B cell (primary cell): ENCODE results near the gene RBMS3. TPM values are rescaled to one million over a fixed set of nuclear protein-coding genes. Genes with fewer than 3 reads are reported as not detected.

Experiments
- ATAC-seq: fragments of 200-7000 bp; cut with Tn5 transposase; one replicate; pipeline ENCODE4 v1.10.0; 2021; ENCODE audit warnings: low read depth, mild to moderate bottlenecking, moderate number of reproducible peaks, moderate library complexity
- CTCF ChIA-PET: fragments of 350-600 bp; sonication (Branson Sonifier 250); formaldehyde crosslinking; loops from one replicate; lab custom pipeline; 2021; ENCODE audit warnings: antibody characterized with exemption, inconsistent platforms; lab: Charles Lee
- POLR2A ChIA-PET: fragments of 350-600 bp; sonication (Branson Sonifier 250); formaldehyde crosslinking; loops from one replicate; lab custom pipeline; 2021; ENCODE audit warnings: antibody characterized with exemption; lab: Charles Lee
- DNase-seq: peaks from one replicate; pipeline ENCODE4 v3.0.0; 2013
- H2AFZ ChIP-seq: 2 replicates; pipeline ENCODE4 v1.6.1; 2012; ENCODE audit warnings: mild to moderate bottlenecking, low read depth, low read length; ENCODE audit not compliant: insufficient read depth, poor library complexity, severe bottlenecking
- H3K27ac ChIP-seq, 2 donors: 1 replicate in 1 of 2; 2 replicates in 1 of 2; pipeline ENCODE4 v1.5.1; 2012 to 2013; ENCODE audit warnings: low read length in 2 of 2, mild to moderate bottlenecking in 2 of 2, moderate library complexity in 1 of 2
- H3K27me3 ChIP-seq, 4 experiments: fragments of 200-600 bp in 1 of 4; sonication (generic) in 1 of 4; replicated peaks in 1 of 4; 1 replicate in 2 of 4; 2 replicates in 2 of 4; pipeline versions ENCODE4 v1.6.1 to v1.7.0; 2013 to 2016; ENCODE audit warnings: low read length in 3 of 4, mild to moderate bottlenecking in 2 of 4, mixed read lengths in 1 of 4, moderate library complexity in 1 of 4; ENCODE audit not compliant: insufficient read depth in 4 of 4, control insufficient read depth in 3 of 4; ENCODE audit errors: control extremely low read depth in 1 of 4
- H3K36me3 ChIP-seq, 2 experiments: replicated peaks in 1 of 2; 1 replicate in 1 of 2; 2 replicates in 1 of 2; pipeline versions ENCODE4 v1.6.1 to v1.7.1; 2013; ENCODE audit warnings: low read length in 1 of 2; ENCODE audit not compliant: insufficient read depth in 2 of 2, control insufficient read depth in 1 of 2; ENCODE audit errors: control extremely low read depth in 1 of 2, extremely low read depth in 1 of 2
- H3K4me1 ChIP-seq, 2 donors: fragments of 200-600 bp in 1 of 2; sonication (generic) in 1 of 2; 1 replicate in 1 of 2; 2 replicates in 1 of 2; pipeline versions ENCODE4 v1.5.1 to v1.6.1; 2013 to 2017; ENCODE audit warnings: low read length in 2 of 2; ENCODE audit not compliant: control insufficient read depth in 2 of 2, insufficient read depth in 2 of 2
- H3K4me2 ChIP-seq: replicated peaks from 2 replicates; pipeline ENCODE3; 2012; ENCODE audit warnings: mild to moderate bottlenecking, low read depth, low read length; ENCODE audit not compliant: poor library complexity, severe bottlenecking
- H3K4me3 ChIP-seq, 5 experiments: fragments of 200-600 bp in 1 of 5; sonication (generic) in 1 of 5; 1 replicate in 3 of 5; 2 replicates in 2 of 5; pipeline versions ENCODE4 v1.5.1 to v1.7.0; 2011 to 2016; ENCODE audit warnings: low read length in 4 of 5, mild to moderate bottlenecking in 4 of 5, low read depth in 2 of 5, control low read depth in 1 of 5, moderate library complexity in 1 of 5; ENCODE audit not compliant: insufficient read depth in 1 of 5; ENCODE audit errors: control extremely low read depth in 1 of 5, extremely low read depth in 1 of 5
- H3K79me2 ChIP-seq: fragments of 200-600 bp; sonication (generic); one replicate; pipeline ENCODE4 v1.6.0; 2016; ENCODE audit warnings: low read length; ENCODE audit not compliant: control insufficient read depth, insufficient read depth
- H3K9ac ChIP-seq: fragments of 200-600 bp; sonication (generic); 2 replicates; pipeline ENCODE4 v1.6.1; 2017; ENCODE audit warnings: mild to moderate bottlenecking, low read length, moderate library complexity
- H3K9me3 ChIP-seq, 3 donors: one replicate each; pipeline versions ENCODE4 v1.6.1 to v1.7.1; 2013; ENCODE audit warnings: low read length in 2 of 3; ENCODE audit not compliant: control insufficient read depth in 2 of 3, insufficient read depth in 1 of 3; ENCODE audit errors: control extremely low read depth in 1 of 3
- H4K20me1 ChIP-seq: 2 replicates; pipeline ENCODE4 v1.6.0; 2012; ENCODE audit warnings: mild to moderate bottlenecking, low read length; ENCODE audit not compliant: insufficient read depth, control insufficient read depth, poor library complexity, severe bottlenecking
- H3K27ac Mint-ChIP-seq: one replicate; pipeline ENCODE4 v1.8.0; 2021; ENCODE audit warnings: mixed read lengths
- H3K27me3 Mint-ChIP-seq: one replicate; pipeline ENCODE4 v1.8.0; 2021; ENCODE audit warnings: mixed read lengths
- H3K4me1 Mint-ChIP-seq: one replicate; pipeline ENCODE4 v1.8.0; 2021; ENCODE audit warnings: mixed read lengths
- H3K4me3 Mint-ChIP-seq: one replicate; pipeline ENCODE4 v1.8.0; 2021; ENCODE audit warnings: mixed read lengths
- H3K9me3 Mint-ChIP-seq: one replicate; pipeline ENCODE4 v1.8.0; 2022; ENCODE audit warnings: mixed read lengths; ENCODE audit not compliant: insufficient read depth
- EZH2 ChIP-seq: IDR thresholded peaks from 2 replicates; pipeline ENCODE4 v1.6.1; 2012; ENCODE audit warnings: borderline replicate concordance, low read depth, mild to moderate bottlenecking, moderate library complexity, low read length; ENCODE audit not compliant: insufficient read depth, poor library complexity, severe bottlenecking
- WGBS: methylation state at CpG from one replicate; pipeline ENCODE4 v1.1.5; 2013; ENCODE audit warnings: missing lambda C conversion rate; ENCODE audit not compliant: insufficient coverage; 5-methylcytosine and 5-hydroxymethylcytosine counted together
- intact Hi-C: fragments of 100-400 bp; cut with micrococcal nuclease; formaldehyde crosslinking; loops from one replicate; pipeline ENCODE4 v1.10.0; 2022
- polyA plus RNA-seq: library from polyadenylated mRNA; depleted of rRNA; stranded (reverse); fragments of >200 nt; gene quantifications from 2 replicates; pipeline ENCODE4 v1.2.3, GENCODE V29; 2012
- total RNA-seq, 2 donors: library from RNA; stranded (reverse); fragments of 120-200 nt in 1 of 2; gene quantifications; 1 replicate in 1 of 2; 2 replicates in 1 of 2; pipeline versions ENCODE4 v1.2.3 to v1.2.4, GENCODE V29; 2013 to 2022
- TF ChIP-seq, protein P1 (sequence below): fragments of 200-600 bp; IDR thresholded peaks from one replicate; pipeline ENCODE4 v1.8.0; 2022; ENCODE audit warnings: antibody characterized with exemption, mild to moderate bottlenecking

Gene RBMS3
- total and polyA plus RNA-seq, 2 donors (not counting 1 experiment from before 2014, with no cell fraction given) = not detected

DNA sequence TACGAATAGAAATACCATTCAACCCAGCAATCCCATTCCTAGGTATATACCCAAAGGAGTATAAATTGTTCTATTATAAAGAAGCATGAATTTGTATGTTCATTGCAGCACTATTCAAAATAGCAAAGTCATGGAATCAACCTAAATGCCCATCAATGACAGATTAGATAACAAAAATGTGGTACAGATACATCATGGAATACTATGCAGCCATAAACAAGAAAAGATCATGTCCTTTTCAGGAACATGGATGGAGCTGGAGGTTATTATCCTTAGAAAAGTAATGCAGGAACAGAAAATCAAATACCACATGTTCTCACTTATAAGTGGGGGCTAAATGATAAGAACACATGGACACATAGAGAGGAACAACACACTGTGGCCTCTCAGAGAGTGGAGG, 571.9 kb downstream of the RBMS3 start:
- Histone ChIP-seq H3K79me2 (no peaks in the 10 kb centered on the region), H3K27ac (no peak overlapping the region), H4K20me1 (no peaks in the 10 kb centered on the region), H3K9me3 (peaks cover 0 to 5% (median 0%) of the 10 kb centered on the region in 3 donors), H3K9ac (no peak overlapping the region), H2AFZ (no peak overlapping the region), H3K4me3 (no peak overlapping the region), H3K4me2 (no peak overlapping the region), H3K27me3 (no peaks in the 10 kb centered on the region), H3K36me3 (no peaks in the 10 kb centered on the region), H3K4me1 (no peaks in the 10 kb centered on the region)
- H3K4me3 Mint-ChIP-seq = no peak overlapping the region
- intact Hi-C loops = no loop called here
- ChIA-PET CTCF (no interaction called here), POLR2A (no interaction called here)
- no peaks in the 10 kb centered on the region for H3K27me3 Mint-ChIP-seq
- peaks cover 2% of the 10 kb centered on the region for H3K9me3 Mint-ChIP-seq
- H3K4me1 Mint-ChIP-seq = no peaks in the 10 kb centered on the region
- no CpG with 5 or more reads among the region's 1 CpG for WGBS
- no peak for TF ChIP-seq EZH2
- TF ChIP-seq, protein P1, sequence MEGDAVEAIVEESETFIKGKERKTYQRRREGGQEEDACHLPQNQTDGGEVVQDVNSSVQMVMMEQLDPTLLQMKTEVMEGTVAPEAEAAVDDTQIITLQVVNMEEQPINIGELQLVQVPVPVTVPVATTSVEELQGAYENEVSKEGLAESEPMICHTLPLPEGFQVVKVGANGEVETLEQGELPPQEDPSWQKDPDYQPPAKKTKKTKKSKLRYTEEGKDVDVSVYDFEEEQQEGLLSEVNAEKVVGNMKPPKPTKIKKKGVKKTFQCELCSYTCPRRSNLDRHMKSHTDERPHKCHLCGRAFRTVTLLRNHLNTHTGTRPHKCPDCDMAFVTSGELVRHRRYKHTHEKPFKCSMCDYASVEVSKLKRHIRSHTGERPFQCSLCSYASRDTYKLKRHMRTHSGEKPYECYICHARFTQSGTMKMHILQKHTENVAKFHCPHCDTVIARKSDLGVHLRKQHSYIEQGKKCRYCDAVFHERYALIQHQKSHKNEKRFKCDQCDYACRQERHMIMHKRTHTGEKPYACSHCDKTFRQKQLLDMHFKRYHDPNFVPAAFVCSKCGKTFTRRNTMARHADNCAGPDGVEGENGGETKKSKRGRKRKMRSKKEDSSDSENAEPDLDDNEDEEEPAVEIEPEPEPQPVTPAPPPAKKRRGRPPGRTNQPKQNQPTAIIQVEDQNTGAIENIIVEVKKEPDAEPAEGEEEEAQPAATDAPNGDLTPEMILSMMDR = no peak
- DNase-seq (no peak), ATAC-seq (no peak)
- H3K27ac Mint-ChIP-seq = no peak overlapping the region

DNA sequence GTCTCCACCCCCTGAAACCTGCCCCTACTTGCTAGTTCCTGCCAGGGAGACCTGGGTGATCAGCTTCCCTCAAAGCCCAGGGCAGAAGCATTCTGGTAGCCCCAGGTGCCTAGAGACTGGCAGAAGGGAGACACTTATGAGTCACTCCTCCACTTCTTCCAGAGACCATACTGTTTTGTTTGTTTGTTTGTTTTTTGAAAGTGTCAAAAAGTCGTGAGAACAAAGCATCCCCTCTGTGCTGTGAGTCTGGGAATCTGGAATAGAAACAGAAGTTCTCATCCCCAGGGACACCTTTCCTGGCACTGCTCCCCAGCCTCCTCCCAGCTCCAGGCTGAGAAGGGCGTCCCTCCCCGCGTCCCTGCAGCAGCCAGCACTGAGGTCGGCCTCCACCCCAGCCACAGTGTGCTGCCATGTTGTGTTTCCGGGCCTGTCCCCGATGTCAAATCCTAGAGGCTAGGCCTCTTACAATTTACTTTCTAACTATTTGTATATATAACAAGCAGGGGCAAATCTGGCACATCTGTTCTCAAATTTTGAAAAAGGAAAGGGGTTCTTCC, 573.0 kb downstream of the RBMS3 start:
- Histone ChIP-seq H3K79me2 (no peaks in the 10 kb centered on the region), H3K36me3 (no peaks in the 10 kb centered on the region), H4K20me1 (no peaks in the 10 kb centered on the region), H3K9ac (no peak overlapping the region), H3K27ac (no peak overlapping the region), H3K4me2 (no peak overlapping the region), H3K4me3 (no peak overlapping the region), H3K27me3 (no peaks in the 10 kb centered on the region), H3K9me3 (peaks cover 0 to 5% (median 0%) of the 10 kb centered on the region in 3 donors), H2AFZ (no peak overlapping the region), H3K4me1 (no peaks in the 10 kb centered on the region)
- no peak overlapping the region for H3K4me3 Mint-ChIP-seq
- ATAC-seq (no peak), DNase-seq (no peak)
- intact Hi-C loops = no loop called here
- no peak overlapping the region for H3K27ac Mint-ChIP-seq
- 94% methylated on average over 3 of the region's 7 CpGs for WGBS
- H3K9me3 Mint-ChIP-seq = peaks cover 2% of the 10 kb centered on the region
- CTCF ChIA-PET = no interaction called here
- POLR2A ChIA-PET = no interaction called here
- TF ChIP-seq, protein P1 = no peak
- no peak for TF ChIP-seq EZH2
- H3K27me3 Mint-ChIP-seq = no peaks in the 10 kb centered on the region
- no peaks in the 10 kb centered on the region for H3K4me1 Mint-ChIP-seq
